SK-N-SH (cell line): ENCODE results near the gene MBD3L4.

Source experiments
- CTCF ChIP-seq: fragments of 200-600 bp; sonication (generic); IDR thresholded peaks from 2 replicates; pipeline ENCODE4 v1.6.1; 2017; ENCODE audit warnings: antibody characterized with exemption, mild to moderate bottlenecking, moderate library complexity
- ELF1 ChIP-seq: IDR thresholded peaks from 2 replicates; pipeline ENCODE4 v1.4.0; 2012
- EZH2phosphoT487 ChIP-seq: fragments of 200-600 bp; sonication (generic); IDR thresholded peaks from 2 replicates; pipeline ENCODE4 v1.6.1; 2017; ENCODE audit warnings: low read depth, mixed run types, mild to moderate bottlenecking, antibody characterized with exemption, moderate library complexity, borderline replicate concordance
- GABPA ChIP-seq: IDR thresholded peaks from 2 replicates; pipeline ENCODE4 v1.4.0; 2012; ENCODE audit warnings: low read depth, mild to moderate bottlenecking
- NFIC ChIP-seq: IDR thresholded peaks from 2 replicates; pipeline ENCODE4 v1.4.0; 2012; ENCODE audit warnings: borderline replicate concordance
- POLR2AphosphoS5 ChIP-seq: IDR thresholded peaks from 2 replicates; pipeline ENCODE4 v1.6.1; 2012; ENCODE audit warnings: low read depth, low read length
- RFX5 ChIP-seq: IDR thresholded peaks from 2 replicates; pipeline ENCODE4 v1.6.1; 2012; ENCODE audit warnings: mild to moderate bottlenecking, improper control_type of control experiment, low read length
- TCF12 ChIP-seq: IDR thresholded peaks from 2 replicates; pipeline ENCODE4 v1.4.0; 2012

GRCh38 chr19:6997679-6998445, 42.1 kb downstream of the MBD3L4 start:
- TF ChIP-seq TCF12 (no peak), CTCF (no peak), GABPA (no peak), RFX5 (no peak), NFIC (no peak), EZH2phosphoT487 (no peak), POLR2AphosphoS5 (no peak), ELF1 (no peak)
